K562 (cell line): ENCODE results near the gene DOCK4. TPM values are rescaled to one million over a fixed set of nuclear protein-coding genes. Genes with fewer than 3 reads are reported as not detected.

Experiments
- ATAC-seq: fragments of 200-7000 bp; cut with Tn5 transposase; 3 replicates; pipeline ENCODE4 v1.9.1; 2020; ENCODE audit warnings: moderate library complexity
- BruUV-seq: library from RNA; stranded (reverse); fragments of 400-500 nt; replicated peaks from 2 replicates; lab custom pipeline; 2021; lab: Mats Ljungman, UMichigan
- CTCF ChIA-PET: fragments of 300-600 bp; formaldehyde crosslinking; extraction: SDS; loops from one replicate; lab custom pipeline; 2021; ENCODE audit warnings: low intra/inter-chr PET ratio; lab: Yijun Ruan, JAX
- POLR2A ChIA-PET: fragments of 300-600, 350-650 bp; sonication (Branson Sonifier 250); formaldehyde crosslinking; extraction: SDS; loops from one replicate; lab custom pipeline; 2021; ENCODE audit warnings: antibody characterized with exemption, inconsistent platforms; lab: Yijun Ruan, JAX
- DNase-seq, 4 experiments: peaks; one replicate each; pipeline versions ENCODE4 v3.0.0 to v3.0.0-alpha.2; 2011 to 2018; ENCODE audit warnings: low spot score in 3 of 4, mixed read lengths in 3 of 4; ENCODE audit errors: extremely low read depth in 1 of 4
- FAIRE-seq: peaks from 2 replicates; lab custom pipeline; 2011; peaks lifted over from hg19 to GRCh38; lab: Jason Lieb, UNC
- H2AFZ ChIP-seq: 2 replicates; pipeline ENCODE4 v1.6.0; 2011; ENCODE audit warnings: low read depth, low read length, control low read depth, inconsistent platforms
- H3K27ac ChIP-seq: fragments of 200-600 bp; 3 replicates; pipeline ENCODE4 v1.8.0; 2011; ENCODE audit warnings: low read depth, mild to moderate bottlenecking, control low read depth, inconsistent platforms, low read length, moderate library complexity, mixed read lengths; ENCODE audit errors: extremely low read depth
- H3K27me3 ChIP-seq, 2 experiments: fragments of 300-600 bp in 1 of 2; 2 replicates in 1 of 2; 3 replicates in 1 of 2; pipeline versions ENCODE4 v1.6.0 to v1.8.0; 2011; ENCODE audit warnings: inconsistent platforms in 2 of 2, low read length in 2 of 2, mild to moderate bottlenecking in 1 of 2, mixed read lengths in 1 of 2, moderate library complexity in 1 of 2; ENCODE audit not compliant: control insufficient read depth in 2 of 2, insufficient read depth in 2 of 2
- H3K36me3 ChIP-seq: fragments of 300-600 bp; 3 replicates; pipeline ENCODE4 v1.8.0; 2011; ENCODE audit warnings: mild to moderate bottlenecking, low read length, inconsistent platforms; ENCODE audit not compliant: control insufficient read depth, insufficient read depth
- H3K4me1 ChIP-seq, 2 experiments: fragments of 200-600 bp in 1 of 2; replicated peaks in 1 of 2; 2 replicates in 1 of 2; 3 replicates in 1 of 2; pipeline versions ENCODE4 v1.5.1 to v1.8.0; 2011; ENCODE audit warnings: inconsistent platforms in 2 of 2, low read length in 2 of 2, mild to moderate bottlenecking in 1 of 2, mixed read lengths in 1 of 2, moderate library complexity in 1 of 2; ENCODE audit not compliant: control insufficient read depth in 2 of 2, insufficient read depth in 2 of 2
- H3K4me2 ChIP-seq: 2 replicates; pipeline ENCODE4 v1.6.1; 2011; ENCODE audit warnings: low read length, control low read depth, inconsistent platforms, mixed read lengths; ENCODE audit not compliant: insufficient read depth
- H3K4me3 ChIP-seq: fragments of 200-600 bp; sonication (generic), shearing (Covaris generic); 2 replicates; pipeline ENCODE4 v1.5.1; 2016; ENCODE audit warnings: control low read depth, inconsistent platforms
- H3K79me2 ChIP-seq: fragments of 200-600 bp; 3 replicates; pipeline ENCODE4 v1.8.0; 2011; ENCODE audit warnings: low read length, inconsistent platforms; ENCODE audit not compliant: control insufficient read depth, insufficient read depth
- H3K9ac ChIP-seq, 2 experiments: 2 replicates each; pipeline versions ENCODE4 v1.6.0 to v1.6.1; 2011; ENCODE audit warnings: low read depth in 2 of 2, low read length in 2 of 2, control low read depth in 1 of 2, inconsistent platforms in 1 of 2, mild to moderate bottlenecking in 1 of 2, mixed read lengths in 1 of 2; ENCODE audit not compliant: insufficient read depth in 1 of 2
- H3K9me1 ChIP-seq: one replicate; pipeline ENCODE4 v1.6.0; 2011; ENCODE audit warnings: inconsistent platforms, mild to moderate bottlenecking, low read length, moderate library complexity; ENCODE audit not compliant: control insufficient read depth, insufficient read depth
- H3K9me3 ChIP-seq: replicated peaks from 2 replicates; pipeline ENCODE4 v1.5.1; 2011; ENCODE audit warnings: low read depth, low read length, inconsistent platforms; ENCODE audit not compliant: control insufficient read depth, insufficient read depth
- H4K20me1 ChIP-seq: replicated peaks from 2 replicates; pipeline ENCODE4 v1.6.1; 2011; ENCODE audit warnings: low read length, inconsistent platforms, mixed read lengths; ENCODE audit not compliant: control insufficient read depth, insufficient read depth
- ATF7 ChIP-seq: fragments of 450-650 bp; IDR thresholded peaks from 2 replicates; pipeline ENCODE4 v1.7.1; 2014; ENCODE audit warnings: mild to moderate bottlenecking, moderate library complexity
- CBX5 ChIP-seq: IDR thresholded peaks from 2 replicates; pipeline ENCODE4 v1.6.1; 2014; ENCODE audit warnings: low read depth, borderline replicate concordance
- POLR2A ChIP-seq: fragments of 450-650 bp; conservative IDR thresholded peaks from 2 replicates; pipeline ENCODE4 v1.6.1; 2016
- PRMT5 ChIP-seq: sonication (generic); formaldehyde crosslinking; IDR thresholded peaks from 2 replicates; pipeline ENCODE4 v1.5.0; 2020; ENCODE audit warnings: missing genetic modification reagents
- RFX1 ChIP-seq: fragments of 450-650 bp; IDR thresholded peaks from 2 replicates; pipeline ENCODE4 v1.6.1; 2016; ENCODE audit warnings: mild to moderate bottlenecking, moderate library complexity
- SRSF7 ChIP-seq: fragments of 200-400 bp; formaldehyde crosslinking; optimal IDR thresholded peaks from 2 replicates; pipeline ENCODE3; 2017; ENCODE audit warnings: mild to moderate bottlenecking, low read depth, low read length
- ZBTB1 ChIP-seq: sonication (generic); formaldehyde crosslinking; IDR thresholded peaks from 2 replicates; pipeline ENCODE4 v1.8.1; 2023; ENCODE audit warnings: missing genetic modification reagents, low read depth, mild to moderate bottlenecking, borderline replicate concordance
- ZNF696 ChIP-seq: fragments of 250-450 bp; sonication (Bioruptor Pico); conservative IDR thresholded peaks from 2 replicates; pipeline ENCODE4 v1.4.0; 2020; ENCODE audit warnings: mild to moderate bottlenecking, moderate library complexity
- ZNF707 ChIP-seq: fragments of 250-450 bp; sonication (Bioruptor Pico); conservative IDR thresholded peaks from 2 replicates; pipeline ENCODE4 v1.8.0; 2022; ENCODE audit warnings: inconsistent platforms, mild to moderate bottlenecking, moderate library complexity
- WGBS: fragments of 100-300 bp; shearing (Covaris generic); methylation state at CpG from one replicate; pipeline ENCODE4 v1.1.6; 2016; ENCODE audit warnings: low coverage, mixed read lengths; ENCODE audit not compliant: insufficient coverage; ENCODE audit errors: missing lambda C conversion rate; 5-methylcytosine and 5-hydroxymethylcytosine counted together
- in situ Hi-C: fragments of 300-500 bp; cut with MboI; formaldehyde crosslinking; loops from 4 replicates; pipeline ENCODE4 v1.15.0; 2018; ENCODE audit warnings: inconsistent platforms, mixed read lengths
- intact Hi-C: fragments of 100-400 bp; cut with micrococcal nuclease; formaldehyde crosslinking; loops from 2 replicates; pipeline ENCODE4 v1.14.2; 2022
- polyA plus RNA-seq, 8 experiments: library from polyadenylated mRNA; depleted of rRNA in 4 of 8; stranded (reverse) in 5 of 8; unstranded in 3 of 8; fragments of >200 nt; fragmentation: Nextera tagmentation in 2 of 8; fragmentation: Illumina TruSeq in 1 of 8; extraction: Ambion mirVana in 2 of 8; extraction: Trizol in 1 of 8; gene quantifications; 2 replicates each; pipeline versions ENCODE4 v1.2.1 to v1.2.3, GENCODE V29; 2011 to 2014; ENCODE audit warnings: inconsistent platforms in 1 of 8, missing spikeins in 1 of 8
- total RNA-seq, 7 experiments: library from RNA; depleted of rRNA in 6 of 7; stranded (reverse); fragments of >200 nt in 6 of 7; fragmentation: Illumina TruSeq in 2 of 7; extraction: Trizol in 2 of 7; gene quantifications; 2 replicates each; pipeline versions ENCODE4 v1.2.1 to v1.2.3, GENCODE V29; 2011 to 2021; ENCODE audit warnings: low replicate concordance in 1 of 7
- TF ChIP-seq, protein P1 (sequence below): fragments of 250-450 bp; sonication (Bioruptor Pico); IDR thresholded peaks from 2 replicates; pipeline ENCODE4 v1.8.0; 2022; ENCODE audit warnings: inconsistent platforms, mild to moderate bottlenecking, moderate library complexity, borderline replicate concordance
- TF ChIP-seq, protein P2 (sequence below): fragments of 450-650 bp; formaldehyde crosslinking; IDR thresholded peaks from 2 replicates; pipeline ENCODE4 v1.4.0; 2020; ENCODE audit warnings: mild to moderate bottlenecking, mixed read lengths
- TF ChIP-seq, protein P3 (sequence below): fragments of 250-450 bp; sonication (Bioruptor Pico); IDR thresholded peaks from 2 replicates; pipeline ENCODE4 v1.5.0; 2021; ENCODE audit warnings: mild to moderate bottlenecking, borderline replicate concordance

Gene DOCK4
- total and polyA plus RNA-seq, 9 of the 15 experiments (the other 6 are each of a cell fraction or from before 2014, with no cell fraction given) = 0.42 to 5.7 (median 2.3) TPM

DNA sequence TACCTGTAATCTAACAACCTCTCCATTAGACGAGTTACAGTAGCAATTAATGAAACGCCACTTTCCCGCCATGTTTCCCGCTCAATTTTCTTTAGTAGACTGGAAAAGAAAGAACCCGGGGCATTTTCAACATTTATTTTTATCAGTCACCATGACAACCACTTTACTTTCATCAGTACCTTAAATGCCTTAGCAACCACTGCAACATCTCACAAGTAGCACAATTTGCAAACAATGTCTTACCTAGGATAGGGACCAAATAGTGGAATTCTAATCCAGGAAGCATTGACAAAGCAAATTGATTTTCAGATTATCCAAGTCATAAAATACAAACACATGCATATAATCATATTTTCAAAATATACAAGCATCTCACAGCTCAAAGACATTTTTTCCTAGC, 422.3 kb downstream of the DOCK4 start:
- H3K9me3 ChIP-seq = no peaks in the 10 kb centered on the region
- H3K4me3 ChIP-seq = no peak overlapping the region
- H3K9me1 ChIP-seq = no peaks in the 10 kb centered on the region
- H3K9ac ChIP-seq = no peak overlapping the region
- no peaks in the 10 kb centered on the region for H3K79me2 ChIP-seq
- TF ChIP-seq POLR2A (no peak), RFX1 (peak; percentile 74)
- H3K27ac ChIP-seq = no peak overlapping the region
- FAIRE-seq (no peak), DNase-seq (no peak), ATAC-seq (no peak)
- POLR2A ChIA-PET = no interaction called here
- H3K27me3 ChIP-seq = no peaks in the 10 kb centered on the region
- no peak overlapping the region for H2AFZ ChIP-seq
- in situ Hi-C loops = no loop called here
- H4K20me1 ChIP-seq = no peaks in the 10 kb centered on the region
- no TSS peak for BruUV-seq
- H3K4me1 ChIP-seq = no peaks in the 10 kb centered on the region
- intact Hi-C loops = no loop called here
- CTCF ChIA-PET = no interaction called here
- H3K4me2 ChIP-seq = no peak overlapping the region
- WGBS = 0% methylated on average over 5 of the region's 5 CpGs
- H3K36me3 ChIP-seq = no peaks in the 10 kb centered on the region

DNA sequence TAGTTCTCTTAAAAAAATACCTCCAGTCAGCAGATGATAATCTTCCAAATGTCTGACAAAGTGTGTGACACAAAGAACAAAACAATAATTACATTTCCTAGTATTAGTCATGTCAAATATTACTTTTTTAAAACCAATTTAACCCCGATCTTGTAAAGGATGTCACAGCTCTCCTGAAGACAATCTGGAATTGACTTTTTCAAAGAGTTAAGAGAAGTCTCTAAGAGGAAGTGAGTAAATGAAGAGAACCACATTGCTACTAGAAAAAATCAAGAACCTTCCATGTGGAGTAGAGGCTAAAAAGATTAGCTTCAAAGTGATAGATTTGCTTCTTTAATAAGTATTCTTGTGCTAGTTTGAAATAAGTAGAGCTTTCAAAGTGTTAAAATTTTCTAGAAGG, 425.7 kb downstream of the DOCK4 start:
- no peak overlapping the region for H3K9ac ChIP-seq
- BruUV-seq = no TSS peak
- no peaks in the 10 kb centered on the region for H3K9me1 ChIP-seq
- H3K9me3 ChIP-seq = no peaks in the 10 kb centered on the region
- no peak overlapping the region for H3K4me2 ChIP-seq
- 0 out of 5 replicates have a peak, but pooled peaks cover 0 to 4% of the 10 kb centered on the region in 2 experiments for H3K27me3 ChIP-seq
- FAIRE-seq (no peak), DNase-seq (no peak), ATAC-seq (no peak)
- no peaks in the 10 kb centered on the region for H3K4me1 ChIP-seq
- whole genome bisulfite sequencing = 0% methylated on average over 1 of the region's 1 CpG
- H3K79me2 ChIP-seq = no peaks in the 10 kb centered on the region
- intact Hi-C loops (no loop called here), in situ Hi-C loops (no loop called here)
- CTCF ChIA-PET = no interaction called here
- no peak overlapping the region for H3K27ac ChIP-seq
- H4K20me1 ChIP-seq = no peaks in the 10 kb centered on the region
- no peak overlapping the region for H2AFZ ChIP-seq
- POLR2A ChIA-PET = interaction anchor here (0.6 to 1.0 kb wide), 3 partner anchors 10 to 893 kb away, joined by 3 to 4 read pairs (median 3); no protein-coding TSS in a partner anchor
- no peaks in the 10 kb centered on the region for H3K36me3 ChIP-seq
- no peak overlapping the region for H3K4me3 ChIP-seq
- TF ChIP-seq ZNF696 (CRISPR knock-in tag) (no peak), ATF7 (no peak), PRMT5 (CRISPR knock-in tag) (no peak), ZNF707 (CRISPR knock-in tag) (no peak), SRSF7 (no peak), CBX5 (no peak), ZBTB1 (CRISPR knock-in tag) (no peak)
- TF ChIP-seq, protein P1, sequence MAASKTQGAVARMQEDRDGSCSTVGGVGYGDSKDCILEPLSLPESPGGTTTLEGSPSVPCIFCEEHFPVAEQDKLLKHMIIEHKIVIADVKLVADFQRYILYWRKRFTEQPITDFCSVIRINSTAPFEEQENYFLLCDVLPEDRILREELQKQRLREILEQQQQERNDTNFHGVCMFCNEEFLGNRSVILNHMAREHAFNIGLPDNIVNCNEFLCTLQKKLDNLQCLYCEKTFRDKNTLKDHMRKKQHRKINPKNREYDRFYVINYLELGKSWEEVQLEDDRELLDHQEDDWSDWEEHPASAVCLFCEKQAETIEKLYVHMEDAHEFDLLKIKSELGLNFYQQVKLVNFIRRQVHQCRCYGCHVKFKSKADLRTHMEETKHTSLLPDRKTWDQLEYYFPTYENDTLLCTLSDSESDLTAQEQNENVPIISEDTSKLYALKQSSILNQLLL (CRISPR knock-in tag) = no peak
- TF ChIP-seq, protein P2, sequence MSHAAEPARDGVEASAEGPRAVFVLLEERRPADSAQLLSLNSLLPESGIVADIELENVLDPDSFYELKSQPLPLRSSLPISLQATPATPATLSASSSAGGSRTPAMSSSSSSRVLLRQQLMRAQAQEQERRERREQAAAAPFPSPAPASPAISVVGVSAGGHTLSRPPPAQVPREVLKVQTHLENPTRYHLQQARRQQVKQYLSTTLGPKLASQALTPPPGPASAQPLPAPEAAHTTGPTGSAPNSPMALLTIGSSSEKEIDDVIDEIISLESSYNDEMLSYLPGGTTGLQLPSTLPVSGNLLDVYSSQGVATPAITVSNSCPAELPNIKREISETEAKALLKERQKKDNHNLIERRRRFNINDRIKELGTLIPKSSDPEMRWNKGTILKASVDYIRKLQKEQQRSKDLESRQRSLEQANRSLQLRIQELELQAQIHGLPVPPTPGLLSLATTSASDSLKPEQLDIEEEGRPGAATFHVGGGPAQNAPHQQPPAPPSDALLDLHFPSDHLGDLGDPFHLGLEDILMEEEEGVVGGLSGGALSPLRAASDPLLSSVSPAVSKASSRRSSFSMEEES (CRISPR knock-in tag) = no peak
- TF ChIP-seq, protein P3, sequence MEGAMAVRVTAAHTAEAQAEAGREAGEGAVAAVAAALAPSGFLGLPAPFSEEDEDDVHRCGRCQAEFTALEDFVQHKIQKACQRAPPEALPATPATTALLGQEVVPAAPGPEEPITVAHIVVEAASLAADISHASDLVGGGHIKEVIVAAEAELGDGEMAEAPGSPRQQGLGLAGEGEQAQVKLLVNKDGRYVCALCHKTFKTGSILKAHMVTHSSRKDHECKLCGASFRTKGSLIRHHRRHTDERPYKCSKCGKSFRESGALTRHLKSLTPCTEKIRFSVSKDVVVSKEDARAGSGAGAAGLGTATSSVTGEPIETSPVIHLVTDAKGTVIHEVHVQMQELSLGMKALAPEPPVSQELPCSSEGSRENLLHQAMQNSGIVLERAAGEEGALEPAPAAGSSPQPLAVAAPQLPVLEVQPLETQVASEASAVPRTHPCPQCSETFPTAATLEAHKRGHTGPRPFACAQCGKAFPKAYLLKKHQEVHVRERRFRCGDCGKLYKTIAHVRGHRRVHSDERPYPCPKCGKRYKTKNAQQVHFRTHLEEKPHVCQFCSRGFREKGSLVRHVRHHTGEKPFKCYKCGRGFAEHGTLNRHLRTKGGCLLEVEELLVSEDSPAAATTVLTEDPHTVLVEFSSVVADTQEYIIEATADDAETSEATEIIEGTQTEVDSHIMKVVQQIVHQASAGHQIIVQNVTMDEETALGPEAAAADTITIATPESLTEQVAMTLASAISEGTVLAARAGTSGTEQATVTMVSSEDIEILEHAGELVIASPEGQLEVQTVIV (CRISPR knock-in tag) = no peak
